Measurements from ENCODE around the gene CTSV.
"Not testable (repeated sequence)": the region's sequence is repeated elsewhere in the genome, so short reads cannot be mapped to it uniquely, and the experiment has no call there.

Gene CTSV

GRCh38 chr9:97038611-97039513 lies at the start of gene CTSV:
Gene CTSV (minus strand): TSS chr9:97039142. CDS start chr9:97038043, 1,099 bp downstream.
- peak; percentile 73 for DNase-seq

- DNase-seq, result not testable (repeated sequence)
Measured at GRCh38 chr9:97087668-97088215, 48.8 kb upstream of the CTSV start.

- not testable (repeated sequence) for DNase-seq
Measured at GRCh38 chr9:97084562-97084991, 45.6 kb upstream of the CTSV start.

- no peak for DNase-seq
Measured at GRCh38 chr9:97078362-97078761, 39.4 kb upstream of the CTSV start.

GRCh38 chr9:97077452-97078295 lies 38.7 kb upstream of the CTSV start:
- no peak for DNase-seq

- not testable (repeated sequence) for DNase-seq
Measured at GRCh38 chr9:97076731-97077451, 37.9 kb upstream of the CTSV start.

GRCh38 chr9:97076238-97076637 lies 37.3 kb upstream of the CTSV start:
- DNase-seq, result no peak

GRCh38 chr9:97075289-97075985 lies 36.5 kb upstream of the CTSV start:
- no peak for DNase-seq

- DNase-seq, result no peak
Measured at GRCh38 chr9:97073506-97073905, 34.6 kb upstream of the CTSV start.

- DNase-seq, result no peak
Measured at GRCh38 chr9:97072285-97072776, 33.4 kb upstream of the CTSV start.

- DNase-seq, result not testable (repeated sequence)
Measured at GRCh38 chr9:97070325-97070724, 31.4 kb upstream of the CTSV start.

- no peak for DNase-seq
Measured at GRCh38 chr9:97067490-97067889, 28.5 kb upstream of the CTSV start.

- no peak for DNase-seq
Measured at GRCh38 chr9:97064176-97064575, 25.2 kb upstream of the CTSV start.

- DNase-seq, result no peak
Measured at GRCh38 chr9:97060796-97061195, 21.9 kb upstream of the CTSV start.

- no peak for DNase-seq
Measured at GRCh38 chr9:97059626-97060025, 20.7 kb upstream of the CTSV start.

GRCh38 chr9:97057651-97058050 lies 18.7 kb upstream of the CTSV start:
- DNase-seq, result no peak

GRCh38 chr9:97055891-97056290 lies 16.9 kb upstream of the CTSV start:
- not testable (repeated sequence) for DNase-seq

- DNase-seq, result no peak
Measured at GRCh38 chr9:97053717-97054116, 14.8 kb upstream of the CTSV start.

- no peak for DNase-seq
Measured at GRCh38 chr9:97052735-97053134, 13.8 kb upstream of the CTSV start.

- DNase-seq, result peak; percentile 11
Measured at GRCh38 chr9:97046228-97046627, 7.3 kb upstream of the CTSV start.

GRCh38 chr9:97045300-97045699 lies 6.4 kb upstream of the CTSV start:
- no peak for DNase-seq

GRCh38 chr9:97041898-97042297 lies 3.0 kb upstream of the CTSV start:
- DNase-seq, result no peak

Measured in NCI-H1436 treated with DMSO at 0.1 percent for 48 hours (cell line).